HUES48 (cell line): ENCODE data around the gene MACROD2.

Experiments used
- H3K27ac ChIP-seq: one replicate; pipeline ENCODE4 v1.7.0; 2013; ENCODE audit warnings: low read depth, low read length, inconsistent platforms
- H3K27me3 ChIP-seq: 2 replicates; pipeline ENCODE4 v1.6.1; 2013; ENCODE audit warnings: mild to moderate bottlenecking, low read length; ENCODE audit not compliant: control insufficient read depth, insufficient read depth
- H3K36me3 ChIP-seq: 2 replicates; pipeline ENCODE4 v1.6.1; 2013; ENCODE audit warnings: low read length; ENCODE audit not compliant: control insufficient read depth, insufficient read depth
- H3K4me1 ChIP-seq: 2 replicates; pipeline ENCODE4 v1.6.1; 2013; ENCODE audit warnings: mild to moderate bottlenecking, low read length; ENCODE audit not compliant: control insufficient read depth, insufficient read depth
- H3K4me3 ChIP-seq: 2 replicates; pipeline ENCODE4 v1.5.1; 2013; ENCODE audit warnings: mild to moderate bottlenecking, low read depth, low read length
- H3K9ac ChIP-seq: 2 replicates; pipeline ENCODE4 v1.6.1; 2013; ENCODE audit warnings: mild to moderate bottlenecking, low read depth, low read length, moderate library complexity
- H3K9me3 ChIP-seq: 2 replicates; pipeline ENCODE4 v1.6.1; 2013; ENCODE audit warnings: low read length; ENCODE audit not compliant: control insufficient read depth, insufficient read depth

Gene MACROD2

GRCh38 chr20:15251171-15251570 lies 1255.9 kb downstream of the MACROD2 start:
- Histone ChIP-seq H3K27ac (no peak overlapping the region), H3K4me1 (peaks cover 5% of the 10 kb centered on the region; the same call in 1 of the 2 replicates), H3K36me3 (no peaks in the 10 kb centered on the region), H3K9ac (no peak overlapping the region), H3K27me3 (no peaks in the 10 kb centered on the region), H3K9me3 (no peaks in the 10 kb centered on the region), H3K4me3 (no peak overlapping the region)

DNA sequence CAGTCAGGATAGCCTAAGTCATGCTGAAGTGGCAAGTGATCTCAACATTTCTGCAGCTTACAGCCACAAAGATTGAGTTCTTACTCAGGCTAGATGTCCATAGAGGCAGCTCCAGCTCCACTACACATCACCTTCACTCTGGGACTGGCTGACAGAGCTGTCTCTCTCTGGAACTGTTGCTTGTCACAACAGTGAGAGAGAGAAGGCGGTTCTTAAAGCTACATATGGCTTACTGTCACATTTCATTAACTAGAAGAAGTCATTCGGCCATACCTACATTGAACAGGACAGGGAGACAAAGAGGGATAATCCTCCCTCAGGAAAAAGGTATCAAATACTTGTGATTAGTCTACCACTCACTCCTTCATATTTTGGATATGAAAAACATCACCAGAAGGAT lies 1257.0 kb downstream of the MACROD2 start:
- Histone ChIP-seq H3K4me3 (no peak overlapping the region), H3K9ac (no peak overlapping the region), H3K9me3 (no peaks in the 10 kb centered on the region), H3K36me3 (no peaks in the 10 kb centered on the region), H3K27ac (no peak overlapping the region), H3K27me3 (no peaks in the 10 kb centered on the region), H3K4me1 (peaks cover 5% of the 10 kb centered on the region; the same call in 1 of the 2 replicates)

GRCh38 chr20:15253431-15253830 lies 1258.1 kb downstream of the MACROD2 start:
- Histone ChIP-seq H3K27ac (no peak overlapping the region), H3K9ac (no peak overlapping the region), H3K4me3 (no peak overlapping the region), H3K4me1 (no peaks in the 10 kb centered on the region), H3K36me3 (no peaks in the 10 kb centered on the region), H3K27me3 (no peaks in the 10 kb centered on the region), H3K9me3 (no peaks in the 10 kb centered on the region)

DNA sequence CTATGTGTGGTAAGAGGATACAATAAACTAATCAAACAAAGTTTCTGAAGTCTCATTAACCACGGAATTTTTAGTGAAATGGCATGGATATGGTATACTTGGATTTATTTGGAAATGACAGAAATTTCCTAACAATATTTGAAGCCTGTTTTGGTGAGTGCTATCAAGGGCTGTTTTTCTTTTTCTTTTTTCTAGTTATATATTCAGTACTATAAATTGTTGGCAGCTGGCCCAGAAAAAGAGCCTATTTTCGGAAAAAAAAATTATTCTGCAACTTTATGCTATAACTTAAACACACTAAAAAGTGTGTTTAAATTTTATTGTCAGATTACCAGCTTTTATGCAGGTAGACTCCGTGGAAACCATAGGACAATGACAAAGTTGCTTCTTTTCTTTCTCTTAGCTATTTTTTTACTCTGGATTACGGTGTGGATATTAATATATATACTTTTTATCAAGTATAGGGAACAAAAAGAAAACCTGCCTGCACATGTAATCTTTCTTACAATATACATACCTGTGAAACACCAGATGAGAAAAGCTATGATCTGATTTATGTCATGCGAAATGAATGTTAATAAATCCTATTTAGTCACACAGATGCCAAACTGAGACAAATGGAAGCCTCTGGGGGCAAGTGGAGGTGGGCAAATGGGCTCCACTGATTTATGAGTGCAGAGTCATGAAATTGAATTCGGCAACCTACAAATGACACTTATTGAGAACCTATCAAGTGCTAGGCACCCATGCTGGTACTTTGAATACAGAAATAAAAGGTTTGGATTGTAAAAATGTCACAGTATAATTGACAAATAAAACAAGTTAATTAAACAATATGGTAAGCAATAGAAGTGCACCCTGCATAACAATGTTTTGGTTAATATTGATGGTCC lies 1261.6 kb downstream of the MACROD2 start:
- Histone ChIP-seq H3K4me3 (no peak overlapping the region), H3K9me3 (no peaks in the 10 kb centered on the region), H3K9ac (no peak overlapping the region), H3K27me3 (no peaks in the 10 kb centered on the region), H3K4me1 (no peaks in the 10 kb centered on the region), H3K27ac (no peak overlapping the region), H3K36me3 (no peaks in the 10 kb centered on the region)

- Histone ChIP-seq H3K9me3 (no peaks in the 10 kb centered on the region), H3K27me3 (no peaks in the 10 kb centered on the region), H3K27ac (no peak overlapping the region), H3K36me3 (no peaks in the 10 kb centered on the region), H3K4me1 (no peaks in the 10 kb centered on the region), H3K9ac (no peak overlapping the region), H3K4me3 (no peak overlapping the region)
These were observed 1262.2 kb downstream of the MACROD2 start for GRCh38 chr20:15257569-15257870.

DNA sequence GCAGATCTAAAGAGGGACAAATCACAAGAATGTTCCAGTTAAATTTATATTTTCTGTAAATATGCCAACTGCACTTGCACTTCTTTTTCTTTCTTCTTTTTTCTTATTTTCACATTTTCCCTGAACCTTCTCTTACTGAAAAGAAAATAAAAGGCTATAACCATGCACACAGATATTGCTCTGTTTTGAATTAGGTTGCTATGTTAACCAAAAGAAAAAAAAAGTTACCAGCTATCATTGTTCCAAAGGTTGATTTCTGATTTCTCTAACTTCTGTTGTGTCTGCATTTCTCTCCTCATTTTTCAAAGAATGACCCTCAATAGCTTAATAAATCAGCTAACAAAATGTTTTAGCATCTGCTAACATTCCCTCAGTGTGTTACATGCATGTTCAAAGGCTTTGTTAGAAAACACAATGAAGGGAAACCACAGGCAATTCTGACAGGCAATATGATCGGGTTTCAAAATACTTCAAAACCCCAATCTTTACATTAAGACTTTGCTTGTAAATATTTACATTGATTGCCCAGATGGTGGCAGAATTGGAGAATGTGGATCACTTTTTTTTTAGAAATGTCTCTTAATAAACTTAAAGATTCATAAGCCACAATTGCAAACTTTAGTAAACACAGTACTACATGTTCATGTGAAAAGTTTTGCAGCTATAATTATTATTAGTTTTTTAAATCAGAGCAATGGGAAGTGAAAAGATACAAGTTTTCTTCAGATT lies 1270.4 kb downstream of the MACROD2 start:
- no peaks in the 10 kb centered on the region for H3K4me1 ChIP-seq
- no peaks in the 10 kb centered on the region for H3K27me3 ChIP-seq
- no peaks in the 10 kb centered on the region for H3K9me3 ChIP-seq
- H3K4me3 ChIP-seq: no peak overlapping the region
- no peaks in the 10 kb centered on the region for H3K36me3 ChIP-seq
- H3K27ac ChIP-seq: no peak overlapping the region
- no peak overlapping the region for H3K9ac ChIP-seq

- Histone ChIP-seq H3K9me3 (no peaks in the 10 kb centered on the region), H3K27ac (no peak overlapping the region), H3K4me3 (no peak overlapping the region)
These were observed 1272.6 kb downstream of the MACROD2 start for GRCh38 chr20:15267935-15268334.

GRCh38 chr20:15278041-15278440 lies 1282.7 kb downstream of the MACROD2 start:
- H3K9me3 ChIP-seq: no peaks in the 10 kb centered on the region; the same call in 1 of the 2 replicates
- H3K4me1 ChIP-seq: no peaks in the 10 kb centered on the region
- H3K36me3 ChIP-seq: no peaks in the 10 kb centered on the region
- no peak overlapping the region for H3K27ac ChIP-seq
- no peak overlapping the region for H3K9ac ChIP-seq
- no peaks in the 10 kb centered on the region for H3K27me3 ChIP-seq
- H3K4me3 ChIP-seq: no peak overlapping the region

More at GRCh38 chr20:15267935-15268334, 1272.6 kb downstream of the MACROD2 start:
- Histone ChIP-seq H3K9ac (no peak overlapping the region), H3K27me3 (no peaks in the 10 kb centered on the region), H3K36me3 (no peaks in the 10 kb centered on the region), H3K4me1 (no peaks in the 10 kb centered on the region)

DNA sequence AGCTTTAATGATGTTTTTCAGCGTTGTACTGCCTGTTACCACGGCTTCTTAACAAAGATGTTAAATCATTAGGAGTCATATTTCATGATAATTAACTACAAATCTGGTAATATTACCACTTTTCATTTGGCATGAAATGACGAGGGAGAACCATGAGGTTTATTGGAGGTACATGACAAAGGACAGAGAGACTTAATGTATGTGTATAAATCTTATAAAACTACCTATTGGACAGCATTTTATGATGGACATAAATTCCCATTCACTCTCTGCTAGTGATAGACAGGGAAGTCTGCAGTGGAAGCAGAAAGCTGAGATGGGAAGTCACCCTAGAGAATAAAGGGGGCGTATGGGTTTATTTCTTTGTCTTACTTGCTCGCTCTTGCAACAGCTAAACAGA lies 1292.0 kb downstream of the MACROD2 start:
- no peak overlapping the region for H3K4me3 ChIP-seq
- no peaks in the 10 kb centered on the region for H3K27me3 ChIP-seq
- H3K9ac ChIP-seq: no peak overlapping the region
- H3K27ac ChIP-seq: no peak overlapping the region
- no peaks in the 10 kb centered on the region; the same call in 1 of the 2 replicates for H3K9me3 ChIP-seq
- no peaks in the 10 kb centered on the region for H3K4me1 ChIP-seq
- no peaks in the 10 kb centered on the region for H3K36me3 ChIP-seq

- H3K27me3 ChIP-seq: no peaks in the 10 kb centered on the region
- H3K27ac ChIP-seq: no peak overlapping the region
- H3K36me3 ChIP-seq: no peaks in the 10 kb centered on the region
- H3K9ac ChIP-seq: no peak overlapping the region
- no peak overlapping the region for H3K4me3 ChIP-seq
- no peaks in the 10 kb centered on the region for H3K9me3 ChIP-seq
- H3K4me1 ChIP-seq: no peaks in the 10 kb centered on the region
These were observed 1292.8 kb downstream of the MACROD2 start for GRCh38 chr20:15288106-15288505.

- no peaks in the 10 kb centered on the region for H3K9me3 ChIP-seq
- H3K27ac ChIP-seq: no peak overlapping the region
- no peaks in the 10 kb centered on the region for H3K4me1 ChIP-seq
- H3K9ac ChIP-seq: no peak overlapping the region
- H3K27me3 ChIP-seq: no peaks in the 10 kb centered on the region
- H3K36me3 ChIP-seq: no peaks in the 10 kb centered on the region
- H3K4me3 ChIP-seq: no peak overlapping the region
These were observed 1294.0 kb downstream of the MACROD2 start for GRCh38 chr20:15289337-15289736.
